CD1c-positive myeloid dendritic cell (primary cell): Measurements from ENCODE around the gene ZP1.
A peak's percentile ranks its signal among the peaks of the same experiment; 100 is the strongest.

Experiments
- DNase-seq: peaks from one replicate; pipeline ENCODE4 v3.0.0-alpha.2; 2016; ENCODE audit errors: extremely low spot score

Gene ZP1

GRCh38 chr11:60844045-60844869 lies 23.1 kb upstream of the ZP1 start:
- no peak for DNase-seq

GRCh38 chr11:60844870-60845221 lies 22.5 kb upstream of the ZP1 start:
- DNase-seq: no peak

GRCh38 chr11:60845338-60845737 lies 22.0 kb upstream of the ZP1 start:
- no peak for DNase-seq

- DNase-seq: no peak
Observed at GRCh38 chr11:60847281-60847680, 20.1 kb upstream of the ZP1 start.

GRCh38 chr11:60847896-60848295 lies 19.4 kb upstream of the ZP1 start:
- DNase-seq: no peak

- no peak for DNase-seq
Observed at GRCh38 chr11:60848714-60849151, 18.6 kb upstream of the ZP1 start.

GRCh38 chr11:60849641-60850520 lies 17.5 kb upstream of the ZP1 start:
- DNase-seq: no peak

GRCh38 chr11:60851327-60852104 lies 15.8 kb upstream of the ZP1 start:
- DNase-seq: no peak

- no peak for DNase-seq
Observed at GRCh38 chr11:60852117-60852981, 15.0 kb upstream of the ZP1 start.

GRCh38 chr11:60852982-60853950 lies 14.1 kb upstream of the ZP1 start:
- DNase-seq: no peak

GRCh38 chr11:60854140-60854846 lies 13.0 kb upstream of the ZP1 start:
- no peak for DNase-seq

GRCh38 chr11:60854847-60855725 lies 12.3 kb upstream of the ZP1 start:
- no peak for DNase-seq

GRCh38 chr11:60855726-60856633 lies 11.4 kb upstream of the ZP1 start, which contains the start of gene PTGDR2:
PTGDR2 (minus strand) TSS chr11:60855950; CDS start chr11:60853722, 2,228 bp downstream.
- no peak for DNase-seq

GRCh38 chr11:60857378-60858232 lies 9.7 kb upstream of the ZP1 start:
- peak; percentile 20 for DNase-seq

- DNase-seq: no peak
Observed at GRCh38 chr11:60858236-60858635, 9.1 kb upstream of the ZP1 start.
